SK-N-SH treated with all-trans-retinoic acid at 6 μM for 48 hours (cell line): Measurements from ENCODE around the gene TBC1D2.

Experiments used
- ARNTL ChIP-seq: fragments of 450-650 bp; formaldehyde crosslinking; IDR thresholded peaks from 2 replicates; pipeline ENCODE4 v1.5.0; 2020; ENCODE audit warnings: low read depth, mild to moderate bottlenecking, moderate library complexity, borderline replicate concordance
- BACH2 ChIP-seq: fragments of 250-450 bp; sonication (Bioruptor Pico); IDR thresholded peaks from 2 replicates; pipeline ENCODE4 v1.9.0; 2021; ENCODE audit warnings: mild to moderate bottlenecking, borderline replicate concordance
- OSR1 ChIP-seq: fragments of 250-450 bp; sonication (Bioruptor Pico); IDR thresholded peaks from 2 replicates; pipeline ENCODE4 v1.8.0; 2022; ENCODE audit warnings: moderate library complexity, mild to moderate bottlenecking, inconsistent platforms
- PPARA ChIP-seq: fragments of 250-450 bp; sonication (Bioruptor Pico); IDR thresholded peaks from 2 replicates; pipeline ENCODE4 v1.5.0; 2020; ENCODE audit warnings: mild to moderate bottlenecking, borderline replicate concordance
- RARB ChIP-seq: fragments of 250-450 bp; sonication (Bioruptor Pico); IDR thresholded peaks from 2 replicates; pipeline ENCODE4 v1.8.0; 2021; ENCODE audit warnings: mild to moderate bottlenecking, moderate library complexity
- TOX ChIP-seq: fragments of 250-450 bp; sonication (Bioruptor Pico); IDR thresholded peaks from 2 replicates; pipeline ENCODE4 v1.8.0; 2021; ENCODE audit warnings: mild to moderate bottlenecking, moderate library complexity, borderline replicate concordance
- ZC3H10 ChIP-seq: fragments of 250-450 bp; sonication (Bioruptor Pico); IDR thresholded peaks from 2 replicates; pipeline ENCODE4 v1.5.1; 2021; ENCODE audit warnings: mild to moderate bottlenecking, moderate library complexity
- ZFP3 ChIP-seq: fragments of 250-450 bp; sonication (Bioruptor Pico); IDR thresholded peaks from 2 replicates; pipeline ENCODE4 v1.5.0; 2020; ENCODE audit warnings: mild to moderate bottlenecking, moderate library complexity
- ZFP30 ChIP-seq: fragments of 450-650 bp; formaldehyde crosslinking; IDR thresholded peaks from 2 replicates; pipeline ENCODE4 v1.5.0; 2022; ENCODE audit warnings: mild to moderate bottlenecking, moderate library complexity
- ZNF565 ChIP-seq: fragments of 450-650 bp; formaldehyde crosslinking; conservative IDR thresholded peaks from 2 replicates; pipeline ENCODE4 v1.5.0; 2020; ENCODE audit warnings: low read depth, mild to moderate bottlenecking, moderate library complexity
- TF ChIP-seq, protein P1 (sequence below): fragments of 250-450 bp; sonication (Bioruptor Pico); IDR thresholded peaks from 2 replicates; pipeline ENCODE4 v1.5.1; 2020; ENCODE audit warnings: low read depth, mild to moderate bottlenecking, moderate library complexity
- TF ChIP-seq, protein P2 (sequence below): fragments of 250-450 bp; sonication (Bioruptor Pico); IDR thresholded peaks from 2 replicates; pipeline ENCODE4 v1.8.0; 2021; ENCODE audit warnings: low read depth, mild to moderate bottlenecking, moderate library complexity, borderline replicate concordance
- TF ChIP-seq, protein P3 (sequence below): fragments of 250-450 bp; sonication (Bioruptor Pico); IDR thresholded peaks from 2 replicates; pipeline ENCODE4 v1.8.0; 2020; ENCODE audit warnings: mild to moderate bottlenecking, moderate library complexity, borderline replicate concordance

DNA sequence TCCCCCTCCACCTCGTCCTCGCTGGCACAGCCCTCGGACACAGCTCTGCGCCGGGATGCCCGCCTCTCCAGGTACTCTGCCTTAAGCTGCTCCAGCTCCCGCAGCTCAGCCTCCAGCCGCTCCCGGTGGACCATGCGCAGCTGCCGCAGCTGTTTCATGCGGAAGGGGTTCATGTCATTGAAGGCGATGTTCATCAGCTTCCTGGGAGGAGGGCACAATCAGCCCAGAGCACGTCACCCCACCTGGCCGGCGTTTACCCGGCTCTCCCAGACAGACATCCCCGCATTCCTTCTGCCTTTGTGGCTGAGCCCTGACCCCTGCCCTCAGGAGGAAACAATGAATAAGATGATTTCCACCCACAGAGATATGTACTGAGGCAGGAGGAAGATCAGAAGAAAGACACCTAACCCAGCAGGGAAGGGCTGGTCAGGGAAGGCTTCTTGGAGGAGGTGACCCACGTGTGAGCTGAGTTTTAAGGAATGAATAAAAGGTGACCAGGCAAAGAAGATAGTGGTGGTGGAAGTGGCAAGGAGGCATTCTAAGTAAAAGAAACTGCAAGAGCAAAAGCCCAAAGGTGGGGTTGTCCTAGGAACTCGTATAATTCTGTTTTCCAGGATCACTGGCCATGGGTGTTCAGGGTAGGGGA lies 55.9 kb downstream of the TBC1D2 start:
- no peak for TF ChIP-seq ZFP30
- no peak for TF ChIP-seq RARB (CRISPR knock-in tag)
- TF ChIP-seq, protein P1, sequence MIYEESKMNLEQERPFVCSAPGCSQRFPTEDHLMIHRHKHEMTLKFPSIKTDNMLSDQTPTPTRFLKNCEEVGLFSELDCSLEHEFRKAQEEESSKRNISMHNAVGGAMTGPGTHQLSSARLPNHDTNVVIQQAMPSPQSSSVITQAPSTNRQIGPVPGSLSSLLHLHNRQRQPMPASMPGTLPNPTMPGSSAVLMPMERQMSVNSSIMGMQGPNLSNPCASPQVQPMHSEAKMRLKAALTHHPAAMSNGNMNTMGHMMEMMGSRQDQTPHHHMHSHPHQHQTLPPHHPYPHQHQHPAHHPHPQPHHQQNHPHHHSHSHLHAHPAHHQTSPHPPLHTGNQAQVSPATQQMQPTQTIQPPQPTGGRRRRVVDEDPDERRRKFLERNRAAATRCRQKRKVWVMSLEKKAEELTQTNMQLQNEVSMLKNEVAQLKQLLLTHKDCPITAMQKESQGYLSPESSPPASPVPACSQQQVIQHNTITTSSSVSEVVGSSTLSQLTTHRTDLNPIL (CRISPR knock-in tag) = no peak
- TF ChIP-seq ZFP3 (CRISPR knock-in tag) = no peak
- TF ChIP-seq ARNTL (CRISPR knock-in tag) = no peak
- no peak for TF ChIP-seq BACH2 (CRISPR knock-in tag)
- TF ChIP-seq OSR1 (CRISPR knock-in tag) = no peak
- TF ChIP-seq, protein P2, sequence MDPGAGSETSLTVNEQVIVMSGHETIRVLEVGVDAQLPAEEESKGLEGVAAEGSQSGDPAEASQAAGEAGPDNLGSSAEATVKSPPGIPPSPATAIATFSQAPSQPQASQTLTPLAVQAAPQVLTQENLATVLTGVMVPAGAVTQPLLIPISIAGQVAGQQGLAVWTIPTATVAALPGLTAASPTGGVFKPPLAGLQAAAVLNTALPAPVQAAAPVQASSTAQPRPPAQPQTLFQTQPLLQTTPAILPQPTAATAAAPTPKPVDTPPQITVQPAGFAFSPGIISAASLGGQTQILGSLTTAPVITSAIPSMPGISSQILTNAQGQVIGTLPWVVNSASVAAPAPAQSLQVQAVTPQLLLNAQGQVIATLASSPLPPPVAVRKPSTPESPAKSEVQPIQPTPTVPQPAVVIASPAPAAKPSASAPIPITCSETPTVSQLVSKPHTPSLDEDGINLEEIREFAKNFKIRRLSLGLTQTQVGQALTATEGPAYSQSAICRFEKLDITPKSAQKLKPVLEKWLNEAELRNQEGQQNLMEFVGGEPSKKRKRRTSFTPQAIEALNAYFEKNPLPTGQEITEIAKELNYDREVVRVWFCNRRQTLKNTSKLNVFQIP (CRISPR knock-in tag) = no peak
- TF ChIP-seq, protein P3, sequence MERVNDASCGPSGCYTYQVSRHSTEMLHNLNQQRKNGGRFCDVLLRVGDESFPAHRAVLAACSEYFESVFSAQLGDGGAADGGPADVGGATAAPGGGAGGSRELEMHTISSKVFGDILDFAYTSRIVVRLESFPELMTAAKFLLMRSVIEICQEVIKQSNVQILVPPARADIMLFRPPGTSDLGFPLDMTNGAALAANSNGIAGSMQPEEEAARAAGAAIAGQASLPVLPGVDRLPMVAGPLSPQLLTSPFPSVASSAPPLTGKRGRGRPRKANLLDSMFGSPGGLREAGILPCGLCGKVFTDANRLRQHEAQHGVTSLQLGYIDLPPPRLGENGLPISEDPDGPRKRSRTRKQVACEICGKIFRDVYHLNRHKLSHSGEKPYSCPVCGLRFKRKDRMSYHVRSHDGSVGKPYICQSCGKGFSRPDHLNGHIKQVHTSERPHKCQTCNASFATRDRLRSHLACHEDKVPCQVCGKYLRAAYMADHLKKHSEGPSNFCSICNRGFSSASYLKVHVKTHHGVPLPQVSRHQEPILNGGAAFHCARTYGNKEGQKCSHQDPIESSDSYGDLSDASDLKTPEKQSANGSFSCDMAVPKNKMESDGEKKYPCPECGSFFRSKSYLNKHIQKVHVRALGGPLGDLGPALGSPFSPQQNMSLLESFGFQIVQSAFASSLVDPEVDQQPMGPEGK (CRISPR knock-in tag) = no peak
- no peak for TF ChIP-seq ZC3H10
- TF ChIP-seq TOX (CRISPR knock-in tag) = no peak
- TF ChIP-seq ZNF565 (CRISPR knock-in tag) = no peak
- no peak for TF ChIP-seq PPARA (CRISPR knock-in tag)
